Trophoblast cell (in vitro differentiated cells and primary cell): Measurements from ENCODE around the gene CDHR5.
"Not testable (repeated sequence)": the region's sequence is repeated elsewhere in the genome, so short reads cannot be mapped to it uniquely, and the experiment has no call there.

Experiments used
- DNase-seq, 2 donors: peaks; one replicate each; pipeline ENCODE4 v3.0.0-alpha.2; 2016
- H2AFZ ChIP-seq: 2 replicates; pipeline ENCODE4 v1.6.1; 2013; ENCODE audit warnings: low read length, moderate library complexity, mild to moderate bottlenecking; ENCODE audit not compliant: insufficient read depth, poor library complexity
- H2AK5ac ChIP-seq: 2 replicates; pipeline ENCODE4 v1.6.1; 2013; ENCODE audit warnings: mild to moderate bottlenecking, low read length
- H2BK120ac ChIP-seq: 2 replicates; pipeline ENCODE4 v1.6.1; 2013; ENCODE audit warnings: low read length, mild to moderate bottlenecking, moderate library complexity; ENCODE audit not compliant: insufficient read depth, poor library complexity
- H2BK12ac ChIP-seq: 2 replicates; pipeline ENCODE4 v1.6.1; 2013; ENCODE audit warnings: mild to moderate bottlenecking, low read length, moderate library complexity
- H2BK5ac ChIP-seq: 2 replicates; pipeline ENCODE4 v1.6.1; 2013; ENCODE audit warnings: low read length, low read depth, moderate library complexity, mild to moderate bottlenecking; ENCODE audit not compliant: poor library complexity
- H3K14ac ChIP-seq: 2 replicates; pipeline ENCODE4 v1.6.1; 2013; ENCODE audit warnings: mild to moderate bottlenecking, low read length
- H3K18ac ChIP-seq: 2 replicates; pipeline ENCODE4 v1.6.1; 2013; ENCODE audit warnings: mild to moderate bottlenecking, low read length
- H3K23ac ChIP-seq: 2 replicates; pipeline ENCODE4 v1.6.1; 2013; ENCODE audit warnings: low read length
- H3K27ac ChIP-seq: 2 replicates; pipeline ENCODE4 v1.5.1; 2013; ENCODE audit warnings: low read depth, mild to moderate bottlenecking, inconsistent platforms, low read length, moderate library complexity
- H3K27me3 ChIP-seq: 2 replicates; pipeline ENCODE4 v1.6.1; 2013; ENCODE audit warnings: inconsistent platforms, mild to moderate bottlenecking, low read length, moderate library complexity; ENCODE audit not compliant: insufficient read depth
- H3K36me3 ChIP-seq, 2 experiments: 1 replicate in 1 of 2; 2 replicates in 1 of 2; pipeline ENCODE4 v1.6.1; 2013; ENCODE audit warnings: low read length in 2 of 2, mild to moderate bottlenecking in 2 of 2, moderate library complexity in 1 of 2; ENCODE audit not compliant: insufficient read depth in 2 of 2, control insufficient read depth in 1 of 2
- H3K4ac ChIP-seq: 2 replicates; pipeline ENCODE4 v1.6.1; 2013; ENCODE audit warnings: low read depth, mild to moderate bottlenecking, low read length, moderate library complexity
- H3K4me1 ChIP-seq, 2 experiments: 1 replicate in 1 of 2; 2 replicates in 1 of 2; pipeline ENCODE4 v1.6.1; 2013; ENCODE audit warnings: low read length in 2 of 2, mild to moderate bottlenecking in 2 of 2, moderate library complexity in 1 of 2; ENCODE audit not compliant: insufficient read depth in 2 of 2, control insufficient read depth in 1 of 2
- H3K4me2 ChIP-seq: 2 replicates; pipeline ENCODE4 v1.6.1; 2013; ENCODE audit warnings: inconsistent platforms, mild to moderate bottlenecking, low read length, moderate library complexity
- H3K4me3 ChIP-seq: 2 replicates; pipeline ENCODE4 v1.5.1; 2013; ENCODE audit warnings: mild to moderate bottlenecking, low read depth, low read length, inconsistent platforms
- H3K79me1 ChIP-seq: one replicate; pipeline ENCODE4 v1.6.1; 2013; ENCODE audit warnings: low read length
- H3K79me2 ChIP-seq: 2 replicates; pipeline ENCODE4 v1.6.1; 2013; ENCODE audit warnings: low read length, mild to moderate bottlenecking; ENCODE audit not compliant: control insufficient read depth, insufficient read depth, poor library complexity
- H3K9ac ChIP-seq: 2 replicates; pipeline ENCODE4 v1.6.1; 2013; ENCODE audit warnings: mild to moderate bottlenecking, low read length
- H3K9me3 ChIP-seq: 2 replicates; pipeline ENCODE4 v1.6.1; 2013; ENCODE audit warnings: low read depth, mild to moderate bottlenecking, control low read depth, inconsistent platforms, low read length; ENCODE audit not compliant: insufficient read depth
- H4K12ac ChIP-seq: 2 replicates; pipeline ENCODE4 v1.6.1; 2013; ENCODE audit warnings: low read depth, mild to moderate bottlenecking, low read length, moderate library complexity
- H4K8ac ChIP-seq: 2 replicates; pipeline ENCODE4 v1.6.1; 2013; ENCODE audit warnings: low read depth, mild to moderate bottlenecking, low read length, moderate library complexity
- H4K91ac ChIP-seq: one replicate; pipeline ENCODE4 v1.6.1; 2013; ENCODE audit warnings: low read depth, mild to moderate bottlenecking, low read length, moderate library complexity
- WGBS: extraction: QIAGEN DNeasy Blood & Tissue Kit; methylation state at CpG from one replicate; pipeline ENCODE4 v1.1.7; 2013; ENCODE audit warnings: missing lambda C conversion rate; ENCODE audit not compliant: insufficient read length, insufficient coverage; ENCODE audit errors: extremely low coverage; 5-methylcytosine and 5-hydroxymethylcytosine counted together

Gene CDHR5

DNA sequence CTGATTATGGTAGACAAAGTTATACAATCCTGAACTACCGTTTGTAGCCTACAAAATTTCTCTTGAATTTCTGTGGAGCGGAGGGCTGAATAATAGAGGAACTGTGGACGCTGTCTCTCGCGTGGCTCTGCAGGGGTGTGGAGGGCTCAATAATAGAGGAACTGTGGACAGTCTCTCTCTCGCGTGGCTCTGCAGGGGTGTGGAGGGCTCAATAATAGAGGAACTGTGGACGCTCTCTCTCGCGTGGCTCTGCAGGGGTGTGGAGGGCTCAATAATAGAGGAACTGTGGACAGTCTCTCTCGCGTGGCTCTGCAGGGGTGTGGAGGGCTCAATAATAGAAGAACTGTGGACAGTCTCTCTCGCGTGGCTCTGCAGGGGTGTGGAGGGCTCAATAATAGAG, 28.4 kb upstream of the CDHR5 start:
- not testable (repeated sequence) for H3K27me3 ChIP-seq, H3K4me1 ChIP-seq, H2BK12ac ChIP-seq, DNase-seq, H3K23ac ChIP-seq, H3K4ac ChIP-seq, H3K4me2 ChIP-seq, H2BK5ac ChIP-seq, H3K4me3 ChIP-seq, H3K79me2 ChIP-seq, H3K79me1 ChIP-seq, H4K8ac ChIP-seq, H3K18ac ChIP-seq, H4K12ac ChIP-seq, H3K14ac ChIP-seq, H3K27ac ChIP-seq, H3K9ac ChIP-seq, H4K91ac ChIP-seq, H3K9me3 ChIP-seq, H2BK120ac ChIP-seq, H2AFZ ChIP-seq, H2AK5ac ChIP-seq
- no CpG with 5 or more reads among the region's 14 CpGs for WGBS
- peaks cover 22 to 27% of the 10 kb centered on the region in 2 experiments for H3K36me3 ChIP-seq

DNA sequence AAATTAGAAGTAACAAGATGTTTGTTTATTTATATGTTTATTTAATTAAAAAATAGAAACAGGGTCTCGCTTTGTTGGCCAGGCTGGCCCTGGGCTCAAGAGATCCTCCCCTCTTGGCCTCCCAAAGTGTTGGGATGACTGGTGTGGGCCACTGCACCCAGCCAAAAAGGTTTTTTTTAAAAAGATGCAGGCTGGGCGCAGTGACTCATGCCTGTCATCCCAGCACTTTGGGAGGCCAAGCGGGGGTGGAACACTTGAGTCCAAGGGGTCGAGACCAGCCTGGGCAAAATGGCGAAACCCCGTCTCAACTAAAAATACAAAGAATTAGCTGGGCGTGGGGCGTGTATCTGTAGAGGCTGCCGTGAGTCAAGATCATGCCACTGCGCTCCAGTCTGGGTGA, 25.7 kb upstream of the CDHR5 start:
- H3K18ac ChIP-seq: no peak overlapping the region
- peaks cover 3% of the 10 kb centered on the region for H3K9me3 ChIP-seq
- H2BK12ac ChIP-seq: no peak overlapping the region
- H3K27me3 ChIP-seq: no peaks in the 10 kb centered on the region
- DNase-seq: no peak
- no peak overlapping the region for H3K4me2 ChIP-seq
- no peak overlapping the region for H2AFZ ChIP-seq
- no peak overlapping the region for H3K23ac ChIP-seq
- H3K79me1 ChIP-seq: no peaks in the 10 kb centered on the region
- no peak overlapping the region for H2AK5ac ChIP-seq
- H3K14ac ChIP-seq: no peak overlapping the region
- H3K36me3 ChIP-seq: peaks cover 26 to 30% of the 10 kb centered on the region in 2 experiments
- H4K91ac ChIP-seq: no peak overlapping the region
- no peak overlapping the region for H4K8ac ChIP-seq
- WGBS: no CpG with 5 or more reads among the region's 10 CpGs
- H2BK120ac ChIP-seq: no peak overlapping the region
- H3K9ac ChIP-seq: no peak overlapping the region
- no peak overlapping the region for H3K4me3 ChIP-seq
- H3K4ac ChIP-seq: no peak overlapping the region
- no peaks in the 10 kb centered on the region for H3K4me1 ChIP-seq
- no peak overlapping the region for H2BK5ac ChIP-seq
- H3K27ac ChIP-seq: no peak overlapping the region
- H4K12ac ChIP-seq: no peak overlapping the region
- H3K79me2 ChIP-seq: no peaks in the 10 kb centered on the region

DNA sequence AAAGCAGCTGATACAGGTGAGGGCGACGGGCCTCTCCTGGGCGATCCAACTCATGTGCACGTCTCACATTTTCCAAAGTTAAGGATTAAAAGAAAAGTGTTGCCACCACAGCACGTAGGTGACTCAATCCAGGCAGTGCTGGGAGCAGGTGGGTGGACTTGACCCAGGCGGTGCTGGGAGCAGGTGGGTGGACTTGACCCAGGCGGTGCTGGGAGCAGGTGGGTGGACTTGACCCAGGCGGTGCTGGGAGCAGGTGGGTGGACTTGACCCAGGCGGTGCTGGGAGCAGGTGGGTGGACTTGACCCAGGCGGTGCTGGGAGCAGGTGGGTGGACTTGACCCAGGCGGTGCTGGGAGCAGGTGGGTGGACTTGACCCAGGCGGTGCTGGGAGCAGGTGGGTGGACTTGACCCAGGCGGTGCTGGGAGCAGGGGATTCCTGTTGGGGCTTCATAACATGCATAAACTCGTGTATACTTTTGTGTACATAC, 23.0 kb upstream of the CDHR5 start:
- not testable (repeated sequence) for H3K27me3 ChIP-seq, H3K9ac ChIP-seq, H3K14ac ChIP-seq, H2AK5ac ChIP-seq, H3K9me3 ChIP-seq, DNase-seq, H2BK120ac ChIP-seq, H3K4me2 ChIP-seq, H3K4me1 ChIP-seq, H3K4ac ChIP-seq, H2BK12ac ChIP-seq, H3K18ac ChIP-seq, H3K79me1 ChIP-seq, H2AFZ ChIP-seq, H3K23ac ChIP-seq, H4K91ac ChIP-seq, H3K79me2 ChIP-seq, H3K27ac ChIP-seq, H4K12ac ChIP-seq, H3K4me3 ChIP-seq, H4K8ac ChIP-seq, H2BK5ac ChIP-seq
- no CpG with 5 or more reads among the region's 14 CpGs for WGBS
- peaks cover 30 to 33% of the 10 kb centered on the region in 2 experiments for H3K36me3 ChIP-seq

DNA sequence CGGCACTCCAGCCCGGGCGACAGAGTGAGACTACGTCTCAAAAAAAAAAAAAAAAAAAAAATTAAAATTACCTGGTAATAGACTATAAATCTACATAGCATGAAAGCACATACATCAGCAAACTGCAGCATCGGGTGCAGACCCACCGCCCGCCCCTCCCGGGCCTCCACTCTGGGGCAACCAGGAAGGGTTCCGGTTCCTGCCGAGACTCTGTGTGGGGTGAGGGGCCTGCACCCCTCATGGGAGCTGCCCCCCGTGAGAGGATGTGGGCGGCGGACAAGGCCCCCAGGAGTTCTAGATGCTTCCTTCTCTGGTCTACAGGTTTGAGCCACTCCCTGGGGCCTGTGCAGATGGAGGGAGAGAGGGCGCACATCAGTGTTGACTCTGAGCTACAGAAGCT, 21.5 kb upstream of the CDHR5 start:
- Histone ChIP-seq H3K4me3 (no peak overlapping the region), H3K79me1 (no peaks in the 10 kb centered on the region), H2BK120ac (no peak overlapping the region), H2BK5ac (no peak overlapping the region), H3K23ac (no peak overlapping the region), H4K91ac (no peak overlapping the region), H2BK12ac (no peak overlapping the region), H4K8ac (no peak overlapping the region), H3K36me3 (peaks cover 33 to 36% of the 10 kb centered on the region in 2 experiments), H3K27me3 (no peaks in the 10 kb centered on the region), H3K4ac (no peak overlapping the region), H3K9ac (no peak overlapping the region), H3K9me3 (peaks cover 4% of the 10 kb centered on the region), H3K79me2 (no peaks in the 10 kb centered on the region), H3K4me2 (no peak overlapping the region), H2AK5ac (no peak overlapping the region), H3K14ac (no peak overlapping the region), H2AFZ (no peak overlapping the region), H4K12ac (no peak overlapping the region), H3K27ac (no peak overlapping the region), H3K18ac (no peak overlapping the region), H3K4me1 (no peaks in the 10 kb centered on the region)
- DNase-seq: no peak
- no CpG with 5 or more reads among the region's 14 CpGs for WGBS
